Activated T-cell treated with anti-CD3 and anti-CD28 coated beads, Interleukin-2, amount 50 U/mL, for 48 hours (primary cell): ENCODE data around the gene SV2C.
"Not testable (repeated sequence)": the region's sequence is repeated elsewhere in the genome, so short reads cannot be mapped to it uniquely, and the experiment has no call there.

Source experiments
- DNase-seq, 2 experiments: peaks; one replicate each; pipeline ENCODE4 v3.0.0-alpha.2; 2020

Gene SV2C

DNA sequence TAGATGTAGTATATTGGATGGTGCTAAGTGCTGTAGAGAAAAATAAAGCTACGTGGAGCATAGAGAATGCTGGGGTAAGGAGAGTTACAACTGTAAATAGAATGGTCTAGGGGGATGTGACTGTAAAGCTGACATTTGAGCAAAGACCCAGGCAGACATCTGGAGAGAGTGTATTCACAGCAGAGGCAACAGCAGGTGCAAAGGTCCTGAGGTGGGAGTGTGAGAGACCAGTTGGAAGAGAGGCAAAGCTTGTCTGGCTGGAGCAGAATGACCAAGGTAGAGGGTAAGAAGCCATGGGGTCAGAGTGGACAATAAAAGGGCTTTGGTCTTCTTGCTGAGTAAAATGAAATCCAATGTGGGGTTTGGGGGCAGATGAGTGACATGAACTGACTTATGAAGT is 227.0 kb downstream of the SV2C start:
- no peak for DNase-seq

DNA sequence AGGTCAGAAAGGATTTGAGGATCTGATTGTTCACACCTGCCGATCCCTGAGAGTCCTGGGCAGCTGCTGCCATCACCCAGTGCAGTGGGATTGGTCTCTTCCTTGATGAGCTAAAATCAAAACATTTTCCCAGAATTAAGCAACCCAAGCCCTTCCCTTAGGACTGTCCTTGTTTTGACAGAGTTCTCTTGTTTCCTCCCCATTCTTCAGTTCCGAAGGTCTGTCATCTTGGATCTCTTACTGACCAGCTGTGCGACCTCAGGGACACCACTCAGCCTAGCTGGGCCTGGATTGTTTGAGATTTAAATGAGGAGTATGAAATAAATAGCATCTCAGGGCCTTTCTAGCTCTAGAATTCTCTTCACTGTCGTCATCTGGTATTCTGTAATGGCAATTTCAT is 229.6 kb downstream of the SV2C start:
- DNase-seq: no peak

DNA sequence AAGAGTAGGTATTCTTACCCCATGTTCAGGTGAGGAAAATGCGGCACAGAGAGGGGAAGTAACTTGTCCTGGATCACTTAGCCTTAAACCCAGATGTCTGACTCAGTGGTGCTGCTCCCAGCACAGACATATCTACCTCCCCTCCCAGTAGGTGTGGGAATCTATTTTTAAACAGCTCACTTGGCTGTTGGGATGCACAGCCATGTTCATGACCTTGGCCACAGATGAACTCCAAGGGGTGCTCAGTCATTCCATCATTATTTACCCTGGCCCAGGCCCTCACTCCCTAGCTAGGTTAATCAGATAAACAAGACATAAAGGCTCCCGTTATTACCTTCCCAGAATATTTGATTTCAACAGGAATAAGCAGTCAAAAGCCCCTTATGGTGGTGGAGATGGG is 231.5 kb downstream of the SV2C start:
- DNase-seq: no peak

DNA sequence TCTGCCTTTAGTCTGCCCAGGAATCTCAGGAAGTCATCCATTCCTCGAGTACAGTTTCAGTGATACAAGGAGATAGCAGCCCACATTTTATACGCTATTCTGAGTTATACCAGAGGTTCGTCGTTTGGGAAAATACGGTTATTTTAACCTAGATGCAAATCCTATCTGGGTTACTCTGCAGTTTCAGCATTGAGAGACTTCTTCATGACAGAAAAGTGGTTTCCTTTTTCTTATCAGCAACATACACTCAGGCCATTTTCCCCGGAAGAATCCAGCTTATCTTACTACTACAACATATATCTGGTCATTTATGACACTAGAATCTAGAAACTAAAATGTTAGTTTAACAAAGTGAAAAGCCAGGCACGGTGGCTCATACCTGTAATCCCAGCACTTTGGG is 236.5 kb downstream of the SV2C start:
- DNase-seq: no peak

DNA sequence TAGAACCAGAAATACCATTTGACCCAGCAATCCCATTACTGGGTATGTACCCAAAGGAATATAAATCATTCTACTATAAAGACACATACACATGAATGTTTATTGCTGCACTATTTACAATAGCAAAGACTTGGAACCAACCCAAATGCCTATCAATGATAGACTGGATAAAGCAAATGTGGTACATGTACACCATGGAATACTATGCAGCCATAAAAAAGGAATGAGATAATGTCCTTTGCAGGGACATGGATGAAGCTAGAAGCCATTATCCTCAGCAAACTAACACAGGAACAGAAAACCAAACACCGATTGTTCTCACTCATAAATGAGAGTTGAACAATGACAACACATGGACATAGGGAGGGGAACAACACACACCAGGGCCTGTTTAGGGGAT is 240.3 kb downstream of the SV2C start:
- DNase-seq: not testable (repeated sequence)

DNA sequence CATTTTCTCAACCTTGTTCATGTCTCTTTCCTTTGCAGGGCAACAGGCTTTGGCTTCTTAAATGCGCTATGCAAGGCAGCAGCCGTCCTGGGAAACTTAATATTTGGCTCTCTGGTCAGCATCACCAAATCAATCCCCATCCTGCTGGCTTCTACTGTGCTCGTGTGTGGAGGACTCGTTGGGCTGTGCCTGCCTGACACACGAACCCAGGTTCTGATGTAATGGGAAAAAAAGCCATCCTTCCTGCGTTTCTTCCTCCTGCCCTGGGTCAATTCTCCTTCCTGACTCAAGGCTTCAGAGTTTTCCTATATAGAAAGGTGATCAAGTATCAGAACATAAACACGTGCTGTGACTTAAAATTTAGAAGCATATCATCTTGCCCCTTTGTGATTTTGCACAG is 242.1 kb downstream of the SV2C start:
- no peak for DNase-seq

DNA sequence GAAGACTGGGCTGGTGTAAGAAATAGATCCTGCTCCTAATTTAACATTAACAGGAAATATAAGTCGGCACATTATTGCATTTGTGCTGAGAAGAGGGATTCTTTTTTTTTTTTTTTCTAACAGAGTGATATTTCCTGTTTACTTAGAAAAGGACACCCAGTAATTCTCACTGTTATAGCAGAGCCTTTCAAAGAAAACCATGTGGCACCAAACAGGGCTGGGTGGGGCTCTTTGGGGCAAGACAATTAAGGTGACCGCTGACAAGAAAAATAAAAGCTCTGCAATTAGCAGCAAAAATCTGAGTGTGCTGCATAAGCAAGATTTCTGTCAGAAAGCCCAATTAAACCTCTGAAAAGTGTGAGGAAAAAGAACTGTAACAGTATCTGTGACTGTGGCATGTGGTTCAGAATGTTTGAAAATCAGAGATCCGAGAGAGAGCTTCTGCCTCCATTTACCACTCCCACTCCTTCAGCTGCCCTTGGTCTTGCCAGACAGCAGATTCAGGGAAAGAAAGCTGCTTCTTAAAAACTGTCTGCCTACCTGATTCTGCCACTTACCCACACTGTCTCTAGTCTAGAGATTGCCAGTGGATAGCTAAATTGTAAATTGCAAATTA is 242.8 kb downstream of the SV2C start:
- no peak for DNase-seq

DNA sequence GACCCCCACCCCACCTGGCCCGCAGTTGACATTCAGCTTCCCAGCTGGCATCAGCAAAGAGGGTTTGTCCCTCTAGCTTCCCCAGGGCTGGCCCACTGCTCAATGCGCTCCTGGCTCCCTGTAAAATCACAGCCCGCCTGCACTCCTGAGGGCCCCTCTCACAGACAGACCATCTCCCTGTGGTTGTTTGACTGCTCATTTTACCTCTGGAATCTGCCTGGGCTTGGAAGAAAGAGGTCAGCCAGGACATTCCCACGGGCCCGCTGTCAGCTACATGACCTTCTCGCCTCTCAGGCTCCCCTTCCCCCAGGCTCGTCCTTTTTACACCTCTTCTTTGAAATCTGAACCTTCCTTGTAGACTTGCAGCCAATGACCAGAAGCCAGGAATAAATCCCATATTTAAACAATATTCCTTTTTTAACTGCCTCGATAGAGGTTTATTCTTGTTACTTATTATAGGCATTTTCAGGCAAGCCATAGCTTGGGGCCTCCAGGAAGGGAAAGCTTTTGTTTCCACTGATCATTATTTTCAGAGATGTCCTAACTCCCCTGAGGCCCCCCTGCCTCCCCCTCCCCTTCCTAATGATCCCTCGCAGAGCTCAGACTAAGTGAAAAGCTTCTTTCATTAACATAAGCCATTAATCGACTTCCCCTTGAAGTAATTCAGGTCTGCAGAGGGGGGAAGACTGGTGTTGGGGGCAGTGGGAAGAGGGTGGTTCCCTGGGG is 243.6 kb downstream of the SV2C start:
- DNase-seq: no peak

DNA sequence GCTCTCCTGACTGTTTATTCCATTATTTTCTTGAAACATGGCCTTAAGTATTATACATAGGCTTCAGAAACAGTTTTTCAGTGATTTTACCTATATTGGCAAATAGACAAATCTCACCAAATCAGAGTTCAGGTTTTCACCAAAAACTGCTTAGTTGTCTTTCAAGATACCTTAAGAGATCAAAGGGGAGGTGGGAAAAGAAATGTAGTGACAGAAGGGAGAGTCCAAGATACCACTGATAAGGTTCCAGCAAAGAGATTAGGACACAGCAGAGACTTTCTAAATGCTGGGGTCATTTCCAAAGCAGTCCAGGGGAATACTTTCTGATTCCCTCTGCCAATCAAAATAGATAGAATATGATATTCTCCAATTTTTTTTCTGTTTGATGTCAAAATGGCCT is 246.2 kb downstream of the SV2C start:
- no peak for DNase-seq

DNA sequence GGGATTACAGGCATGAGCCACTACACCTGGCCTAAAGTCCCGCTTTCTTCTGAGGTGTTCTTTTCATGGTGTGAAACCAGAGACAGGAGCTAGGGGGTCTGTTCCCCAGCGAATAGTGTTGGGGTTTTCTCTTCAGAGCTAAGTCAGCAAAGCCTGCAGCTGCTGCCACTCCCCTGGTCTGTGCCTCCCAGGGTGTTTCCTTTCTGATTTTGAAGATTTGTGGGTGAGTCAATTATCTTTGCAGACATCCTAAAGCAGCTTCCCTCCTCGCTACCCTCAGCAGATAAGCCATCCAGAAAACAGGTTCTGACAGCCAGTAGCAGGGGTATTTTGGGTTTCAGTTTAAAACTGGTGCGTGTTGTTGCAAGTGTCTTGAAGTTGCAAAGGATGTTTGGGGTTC is 247.9 kb downstream of the SV2C start:
- no peak for DNase-seq

DNA sequence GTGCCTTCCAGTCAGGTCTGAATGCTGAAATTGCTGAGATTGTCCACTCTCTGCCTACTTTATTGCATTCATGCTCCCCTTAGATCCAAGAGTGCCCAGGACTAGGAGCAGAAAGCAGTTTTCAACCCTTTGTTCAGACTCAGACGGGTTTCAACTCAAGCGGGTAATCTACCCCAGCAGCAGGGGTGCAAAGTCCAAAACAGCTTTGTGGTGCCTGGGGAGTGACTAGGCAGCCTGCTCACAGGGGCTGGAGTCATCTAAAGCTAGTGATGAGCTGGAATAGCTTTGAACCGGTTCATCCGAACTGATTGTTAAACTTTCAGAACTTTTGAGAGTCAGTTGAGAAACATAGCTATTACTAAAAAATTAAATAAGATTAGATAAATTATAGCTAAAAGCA is 248.9 kb downstream of the SV2C start:
- no peak for DNase-seq

DNA sequence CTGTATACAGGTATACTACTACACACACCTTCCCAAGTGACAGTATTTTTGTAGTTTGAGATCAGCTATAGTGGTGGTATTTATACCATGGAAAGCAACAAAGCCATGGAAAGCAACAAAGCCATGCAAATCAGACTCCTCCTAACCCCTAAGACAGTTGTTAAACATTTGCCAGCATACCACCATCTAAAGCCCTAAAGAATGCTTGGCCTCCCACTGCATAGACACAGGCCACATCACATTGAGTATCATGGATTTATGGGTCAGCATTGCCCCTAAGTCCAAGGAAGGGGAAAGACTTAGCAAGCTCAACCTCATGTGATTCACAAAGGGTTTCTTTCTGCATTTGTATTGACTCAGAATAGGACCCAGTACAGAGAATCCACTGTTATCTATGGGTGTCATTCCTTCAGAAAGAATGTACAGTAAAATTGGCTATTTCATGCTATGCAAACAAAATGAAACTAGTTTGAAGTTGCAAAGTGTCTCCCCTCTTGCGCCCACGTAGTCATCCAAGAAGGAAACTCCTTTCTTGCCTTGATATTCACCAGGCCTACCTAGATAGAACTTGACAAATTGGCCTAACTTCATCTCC is 249.5 kb downstream of the SV2C start:
- no peak for DNase-seq

DNA sequence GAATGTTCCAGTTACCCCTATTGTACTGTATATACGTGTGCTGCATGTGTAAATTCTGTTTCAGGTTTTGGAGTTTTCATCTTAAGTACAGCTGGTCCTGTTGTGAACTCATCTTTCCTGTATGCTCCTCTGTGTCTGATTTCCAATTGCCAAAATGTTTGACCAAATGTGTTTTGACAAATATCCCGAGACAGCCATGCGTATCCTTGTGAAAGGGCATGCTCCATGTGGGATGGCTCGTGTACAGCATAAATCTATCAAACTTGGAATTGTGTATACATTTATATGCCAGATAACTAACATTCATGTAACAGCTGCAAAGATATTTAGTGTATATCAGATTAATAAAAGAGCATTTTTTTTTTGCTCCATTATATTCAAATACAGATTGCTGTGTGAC is 250.4 kb downstream of the SV2C start:
- DNase-seq: no peak

DNA sequence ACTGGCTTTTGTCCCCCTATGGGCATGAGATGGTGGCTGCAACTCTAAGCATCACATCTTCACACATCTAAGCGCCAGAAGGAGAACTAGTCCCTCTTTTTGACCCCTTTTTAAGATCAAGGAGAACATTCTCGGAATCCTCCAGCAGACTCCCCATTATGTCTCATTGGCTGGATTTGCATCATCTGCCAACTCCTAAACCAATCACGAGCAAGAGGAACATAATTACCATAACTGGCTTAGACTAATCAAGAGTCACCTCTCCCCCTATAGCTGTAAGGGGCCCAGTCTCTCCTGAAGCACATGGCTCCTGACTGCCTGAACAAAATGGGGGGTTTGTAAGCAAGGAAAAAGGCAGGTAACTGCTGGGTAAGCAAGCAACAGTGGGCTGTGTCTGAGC is 251.4 kb downstream of the SV2C start:
- no peak for DNase-seq

DNA sequence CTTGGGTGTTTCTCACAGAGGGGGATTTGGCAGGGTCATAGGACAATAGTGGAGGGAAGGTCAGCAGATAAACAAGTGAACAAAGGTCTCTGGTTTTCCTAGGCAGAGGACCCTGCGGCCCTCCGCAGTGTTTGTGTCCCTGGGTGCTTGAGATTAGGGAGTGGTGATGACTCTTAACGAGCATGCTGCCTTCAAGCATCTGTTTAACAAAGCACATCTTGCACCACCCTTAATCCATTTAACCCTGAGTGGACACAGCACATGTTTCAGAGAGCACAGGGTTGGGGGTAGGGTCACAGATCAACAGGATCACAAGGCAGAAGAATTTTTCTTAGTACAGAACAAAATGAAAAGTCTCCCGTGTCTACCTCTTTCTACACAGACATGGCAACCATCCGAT is 252.3 kb downstream of the SV2C start:
- not testable (repeated sequence) for DNase-seq

DNA sequence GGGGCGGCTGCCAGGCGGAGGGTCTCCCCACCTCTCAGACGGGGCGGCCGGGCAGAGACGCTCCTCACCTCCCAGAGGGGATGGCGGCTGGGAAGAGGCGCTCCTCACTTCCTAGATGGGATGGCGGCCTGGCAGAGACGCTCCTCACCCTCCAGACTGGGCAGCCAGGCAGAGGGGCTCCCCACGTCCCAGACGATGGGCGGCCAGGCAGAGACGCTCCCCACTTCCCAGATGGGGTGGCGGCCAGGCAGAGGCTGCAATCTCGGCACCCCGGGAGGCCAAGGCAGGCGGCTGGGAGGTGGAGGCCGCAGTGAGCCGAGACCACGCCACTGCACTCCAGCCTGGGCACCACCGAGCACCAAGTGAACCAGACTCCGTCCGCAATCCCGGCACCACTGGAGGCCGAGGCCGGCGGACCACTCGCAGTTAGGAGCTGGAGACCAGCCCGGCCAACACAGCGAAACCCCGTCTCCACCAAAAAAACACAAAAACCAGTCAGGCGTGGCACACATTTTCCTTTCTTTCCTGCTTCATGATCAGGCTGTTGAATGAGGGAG is 253.1 kb downstream of the SV2C start:
- DNase-seq: not testable (repeated sequence)

DNA sequence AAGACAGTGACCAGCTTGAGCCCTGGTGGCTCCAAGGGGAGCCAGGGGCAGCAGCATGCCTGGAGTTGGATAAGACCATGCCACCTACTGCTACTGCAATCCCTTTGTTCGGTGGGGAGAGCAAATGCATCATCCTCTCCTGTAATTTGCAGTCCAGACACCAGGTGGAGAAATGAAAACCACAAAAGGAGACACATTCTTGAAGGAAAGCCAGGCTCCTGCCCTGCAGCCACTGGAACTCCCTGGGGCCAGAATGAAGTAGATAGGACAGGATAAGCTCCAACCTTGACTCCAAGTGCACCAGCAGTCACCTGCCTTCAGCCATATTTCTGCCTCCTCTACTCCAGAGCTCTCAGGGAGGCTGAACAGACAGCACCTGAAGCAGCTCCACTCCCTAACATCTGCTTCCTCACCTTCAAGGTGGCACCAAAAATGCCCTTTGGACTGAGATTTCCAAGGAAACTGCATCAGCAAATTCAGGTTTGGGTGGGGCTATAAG is 254.8 kb downstream of the SV2C start:
- DNase-seq: peak; percentile 38 to 52

DNA sequence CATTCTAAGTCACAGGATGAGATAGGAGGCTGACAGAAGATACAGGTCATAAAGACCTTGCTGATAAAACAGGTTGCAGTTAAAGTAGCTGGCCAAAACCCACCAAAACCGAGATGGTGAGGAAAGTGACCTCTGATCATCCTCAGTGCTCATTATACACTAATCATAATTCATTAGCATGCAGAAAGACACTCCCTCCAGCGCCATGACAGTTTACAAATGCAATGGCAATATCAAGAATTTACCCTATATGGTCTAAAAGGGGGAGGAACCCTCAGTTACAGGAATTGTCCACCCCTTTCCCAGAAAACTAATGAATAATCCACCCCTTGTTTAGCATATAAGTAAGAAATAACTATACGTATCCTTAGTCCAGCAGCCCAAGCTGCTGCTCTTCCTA is 256.7 kb downstream of the SV2C start:
- DNase-seq: no peak

DNA sequence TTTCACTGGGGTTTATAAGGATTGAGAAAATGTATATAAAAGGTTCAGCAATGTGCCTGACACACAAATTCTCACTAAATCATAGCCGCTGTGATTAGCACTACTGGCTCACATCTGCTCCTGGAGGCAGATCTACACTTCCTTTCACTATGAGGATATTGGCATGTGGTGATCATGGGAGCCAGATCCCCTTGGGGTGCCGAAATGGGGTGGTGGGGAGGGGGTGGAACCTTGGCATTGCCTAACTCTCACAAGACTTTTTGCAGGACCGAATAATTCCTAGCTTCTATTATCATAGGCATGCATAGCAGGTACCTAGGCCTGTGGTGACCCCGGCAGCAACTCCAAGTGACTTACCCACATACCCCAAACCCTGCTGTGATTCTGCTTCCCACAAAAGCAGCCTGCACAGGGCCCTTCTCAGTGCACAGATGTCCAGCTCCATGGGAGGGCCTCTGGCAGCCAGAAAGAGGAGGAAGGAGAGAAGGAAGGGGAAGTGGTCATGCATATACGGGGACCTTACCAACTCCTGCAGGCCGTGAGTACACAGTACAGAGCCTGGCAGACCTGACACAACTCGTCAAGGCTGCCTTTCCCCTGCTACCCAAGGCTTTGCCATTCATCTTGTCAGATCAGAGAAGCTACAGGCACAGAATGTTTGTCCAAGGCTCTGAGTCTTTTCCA is 258.6 kb downstream of the SV2C start:
- no peak for DNase-seq

DNA sequence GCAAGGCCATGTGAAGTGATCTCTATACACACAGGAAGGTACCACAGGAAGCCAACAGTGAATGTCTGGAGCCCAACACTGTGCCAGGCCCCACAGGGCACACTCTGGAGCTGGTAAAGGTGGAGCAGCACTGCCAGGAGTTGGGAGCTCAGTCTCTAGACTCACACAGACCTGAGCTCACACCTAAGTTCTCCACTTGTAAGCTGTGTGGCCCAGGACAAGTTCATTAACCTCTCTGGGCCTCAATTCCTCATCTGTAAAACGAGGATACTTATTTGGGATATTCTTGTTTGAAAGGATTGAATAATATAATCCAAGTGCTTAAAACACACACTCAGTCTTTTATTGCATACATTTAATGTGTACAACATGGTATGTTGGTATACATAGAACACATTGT is 259.3 kb downstream of the SV2C start:
- DNase-seq: no peak

DNA sequence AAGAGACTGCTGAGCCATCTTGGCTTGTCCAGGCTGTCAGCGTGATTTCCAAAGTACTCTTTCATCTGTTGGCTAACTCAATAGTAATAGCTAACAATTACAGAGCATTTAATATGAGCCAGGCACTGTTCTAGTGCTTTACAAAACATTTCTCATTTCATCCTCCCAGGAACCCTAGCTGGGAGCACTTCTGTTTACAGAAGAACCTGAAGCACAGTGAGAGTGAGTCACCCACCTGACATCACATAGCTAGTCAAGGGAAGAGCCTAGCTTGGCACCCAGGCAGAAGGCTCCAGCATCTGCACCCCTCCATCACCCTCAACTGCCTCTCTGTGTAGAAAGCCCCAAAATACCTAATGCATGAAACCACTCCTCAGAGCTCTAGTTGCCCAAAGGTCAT is 262.4 kb downstream of the SV2C start:
- no peak for DNase-seq

DNA sequence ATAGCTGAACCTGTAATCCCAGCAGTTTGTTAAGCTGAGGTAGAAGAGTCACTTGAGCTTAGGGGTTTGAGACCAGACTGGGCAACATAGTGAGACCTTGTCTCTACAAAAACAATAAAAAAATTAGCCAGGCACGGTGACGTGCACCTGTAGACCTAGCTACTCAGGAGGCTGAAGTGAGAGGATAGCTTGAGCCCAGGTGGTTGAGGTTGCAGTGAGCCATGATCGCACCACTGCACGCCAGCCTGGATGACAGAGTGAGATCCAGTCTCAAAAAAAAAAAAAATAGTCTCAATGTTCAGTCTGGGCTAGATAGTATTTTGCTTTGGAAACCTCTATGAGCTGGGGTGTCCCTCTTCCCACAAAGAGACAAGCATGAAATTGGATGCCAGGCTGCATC is 268.0 kb downstream of the SV2C start:
- no peak for DNase-seq

DNA sequence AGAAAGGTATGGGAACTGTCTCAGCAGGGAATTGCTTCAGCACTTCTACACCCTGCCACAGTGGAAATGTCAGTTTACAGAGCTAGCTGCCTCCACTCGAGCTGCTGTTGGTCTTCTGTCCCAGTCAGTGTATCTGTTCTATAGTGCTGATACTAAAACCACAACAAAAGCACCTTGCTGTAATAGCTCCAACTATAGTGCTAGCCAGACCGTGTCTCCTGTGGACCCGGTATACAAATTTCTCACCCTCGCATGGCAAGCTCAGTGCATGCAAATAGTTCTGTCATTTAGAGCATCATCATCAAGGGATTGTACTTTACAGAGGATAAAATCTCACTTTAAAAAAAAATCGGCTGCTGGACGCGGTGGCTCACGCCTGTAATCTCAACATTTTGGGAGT is 268.4 kb downstream of the SV2C start:
- DNase-seq: no peak

DNA sequence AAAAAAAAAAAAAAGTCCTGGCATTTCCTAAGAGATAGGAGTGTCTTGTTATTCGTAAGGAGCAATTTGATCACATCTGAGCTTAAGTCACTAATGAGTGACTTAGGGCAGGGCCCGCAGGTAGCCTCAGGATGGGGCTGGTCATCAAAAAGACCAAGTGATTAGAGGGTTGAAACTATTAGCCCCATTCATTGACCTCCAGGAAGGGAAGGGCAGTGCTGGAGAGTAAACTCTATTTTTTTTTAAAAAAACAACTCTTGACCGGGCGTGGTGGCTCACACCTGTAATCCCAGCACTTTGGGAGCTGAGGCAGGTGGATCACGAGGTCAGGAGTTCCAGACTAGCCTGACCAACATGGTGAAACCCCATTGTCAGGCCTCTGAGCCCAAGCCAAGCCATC is 273.7 kb downstream of the SV2C start:
- no peak for DNase-seq
